Bronchial epithelial cell (primary cell): ENCODE results near the gene DLGAP1. TPM values are rescaled to one million over a fixed set of nuclear protein-coding genes. Genes with fewer than 3 reads are reported as not detected.

Source experiments
- DNase-seq: peaks from one replicate; pipeline ENCODE4 v3.0.0-alpha.2; 2010; ENCODE audit warnings: low read depth
- FAIRE-seq: peaks from 2 replicates; lab custom pipeline; 2011; peaks lifted over from hg19 to GRCh38; lab: Jason Lieb, UNC
- H3K27me3 ChIP-seq: 2 replicates; pipeline ENCODE4 v1.5.1; 2011; ENCODE audit warnings: low read length; ENCODE audit not compliant: control insufficient read depth, insufficient read depth
- H3K36me3 ChIP-seq: 2 replicates; pipeline ENCODE4 v1.5.1; 2011; ENCODE audit warnings: low read length; ENCODE audit not compliant: control insufficient read depth, insufficient read depth
- H3K4me3 ChIP-seq: 2 replicates; pipeline ENCODE4 v1.5.1; 2011; ENCODE audit warnings: mild to moderate bottlenecking, low read depth, low read length, control low read depth
- CTCF ChIP-seq: IDR thresholded peaks from 2 replicates; pipeline ENCODE4 v1.5.1; 2011; ENCODE audit warnings: mild to moderate bottlenecking, moderate library complexity, low read length, control low read depth, inconsistent platforms; ENCODE audit not compliant: insufficient read depth, severe bottlenecking
- total RNA-seq: library from RNA; depleted of rRNA; stranded (reverse); fragments of >200 nt; gene quantifications from 2 replicates; pipeline ENCODE4 v1.2.1, GENCODE V29; 2014

Gene DLGAP1
- total RNA-seq, 1 donor from 2014 or later = not detected

- TF ChIP-seq CTCF = no peak
- H3K36me3 ChIP-seq = no peaks in the 10 kb centered on the region
- H3K27me3 ChIP-seq = no peaks in the 10 kb centered on the region
- FAIRE-seq = peak; percentile 66
- no peak overlapping the region for H3K4me3 ChIP-seq
- peak; percentile 66 for DNase-seq
These were observed 488.3 kb downstream of the DLGAP1 start for GRCh38 chr18:3966642-3967358.

- Histone ChIP-seq H3K36me3 (no peaks in the 10 kb centered on the region), H3K27me3 (no peaks in the 10 kb centered on the region), H3K4me3 (no peak overlapping the region)
- DNase-seq = no peak
- no peak for FAIRE-seq
- no peak for TF ChIP-seq CTCF
These were observed 488.9 kb downstream of the DLGAP1 start for GRCh38 chr18:3966246-3966641.

- H3K4me3 ChIP-seq = no peak overlapping the region
- FAIRE-seq (no peak), DNase-seq (no peak)
- TF ChIP-seq CTCF = no peak
- no peaks in the 10 kb centered on the region for H3K27me3 ChIP-seq
- H3K36me3 ChIP-seq = no peaks in the 10 kb centered on the region
These were observed 494.1 kb downstream of the DLGAP1 start for GRCh38 chr18:3960977-3961376.

GRCh38 chr18:3960142-3960541 is 495.0 kb downstream of the DLGAP1 start:
- no peaks in the 10 kb centered on the region for H3K27me3 ChIP-seq
- TF ChIP-seq CTCF = no peak
- FAIRE-seq = no peak
- no peak overlapping the region for H3K4me3 ChIP-seq
- no peaks in the 10 kb centered on the region for H3K36me3 ChIP-seq
- no peak for DNase-seq

GRCh38 chr18:3952031-3952430 is 503.1 kb downstream of the DLGAP1 start:
- Histone ChIP-seq H3K27me3 (no peaks in the 10 kb centered on the region), H3K4me3 (no peak overlapping the region), H3K36me3 (no peaks in the 10 kb centered on the region)
- FAIRE-seq (no peak), DNase-seq (no peak)
- no peak for TF ChIP-seq CTCF
